HEK293 (cell line): ENCODE data around the gene PARD6G.

ENCODE experiments used
- CTCF ChIA-PET: fragments of 350-600 bp; formaldehyde crosslinking; extraction: SDS; loops from one replicate; lab custom pipeline; 2021; ENCODE audit warnings: antibody characterized with exemption; lab: Yijun Ruan, JAX
- POLR2A ChIA-PET: fragments of 300-600 bp; formaldehyde crosslinking; extraction: SDS; loops from one replicate; lab custom pipeline; 2020; ENCODE audit warnings: antibody characterized with exemption, inconsistent platforms; lab: Yijun Ruan, JAX
- H3K27ac ChIP-seq: fragments of 200-500 bp; sonication (Bioruptor generic); 2 replicates; pipeline ENCODE4 v1.5.1; 2014; ENCODE audit warnings: low read depth, low read length, control low read depth, inconsistent platforms; ENCODE audit errors: extremely low read depth
- H3K36me3 ChIP-seq, 2 experiments: fragments of 200-500 bp in 1 of 2; sonication (Bioruptor generic) in 1 of 2; 1 replicate in 1 of 2; 2 replicates in 1 of 2; pipeline ENCODE4 v1.5.1; 2014 to 2017; ENCODE audit warnings: inconsistent platforms in 2 of 2, low read length in 2 of 2; ENCODE audit not compliant: control insufficient read depth in 2 of 2, insufficient read depth in 1 of 2
- H3K4me1 ChIP-seq: fragments of 200-500 bp; sonication (Bioruptor generic); 2 replicates; pipeline ENCODE4 v1.5.1; 2014; ENCODE audit warnings: mild to moderate bottlenecking, low read length, inconsistent platforms; ENCODE audit not compliant: control insufficient read depth, insufficient read depth
- H3K4me3 ChIP-seq: 2 replicates; pipeline ENCODE4 v1.5.1; 2011; ENCODE audit warnings: low read depth, mild to moderate bottlenecking, control low read depth, low read length, moderate library complexity
- H3K9me3 ChIP-seq: fragments of 200-500 bp; sonication (Bioruptor generic); 2 replicates; pipeline ENCODE4 v1.5.1; 2014; ENCODE audit warnings: low read depth, low read length, inconsistent platforms; ENCODE audit not compliant: control insufficient read depth, insufficient read depth
- ATF2 ChIP-seq: fragments of 450-650 bp; formaldehyde crosslinking; IDR thresholded peaks from 2 replicates; pipeline ENCODE4 v1.5.1; 2016; ENCODE audit warnings: missing biosample characterization, missing genetic modification characterization, low read depth
- ELK4 ChIP-seq: IDR thresholded peaks from 2 replicates; pipeline ENCODE4 v1.6.1; 2011; ENCODE audit warnings: mild to moderate bottlenecking, low read depth, low read length, borderline replicate concordance
- KLF1 ChIP-seq: fragments of 450-650 bp; formaldehyde crosslinking; IDR thresholded peaks from 2 replicates; pipeline ENCODE4 v1.5.1; 2016; ENCODE audit warnings: missing biosample characterization, missing genetic modification characterization
- KLF8 ChIP-seq: fragments of 450-650 bp; formaldehyde crosslinking; IDR thresholded peaks from 2 replicates; pipeline ENCODE4 v1.5.1; 2016; ENCODE audit warnings: missing biosample characterization, missing genetic modification characterization
- KLF9 ChIP-seq: fragments of 450-650 bp; formaldehyde crosslinking; IDR thresholded peaks from 2 replicates; pipeline ENCODE4 v1.5.1; 2016; ENCODE audit warnings: missing biosample characterization, missing genetic modification characterization, low read depth
- MYNN ChIP-seq: fragments of 450-650 bp; formaldehyde crosslinking; IDR thresholded peaks from 2 replicates; pipeline ENCODE4 v1.5.1; 2016; ENCODE audit warnings: missing biosample characterization, missing genetic modification characterization, borderline replicate concordance
- SP3 ChIP-seq: fragments of 450-650 bp; formaldehyde crosslinking; IDR thresholded peaks from 2 replicates; pipeline ENCODE4 v1.5.1; 2016; ENCODE audit warnings: missing biosample characterization, missing genetic modification characterization
- YY1 ChIP-seq: fragments of 450-650 bp; formaldehyde crosslinking; IDR thresholded peaks from 2 replicates; pipeline ENCODE4 v1.5.1; 2018; ENCODE audit warnings: missing biosample characterization, missing genetic modification characterization
- ZBTB48 ChIP-seq: fragments of 450-650 bp; formaldehyde crosslinking; IDR thresholded peaks from 2 replicates; pipeline ENCODE4 v1.5.1; 2016; ENCODE audit warnings: missing biosample characterization, missing genetic modification characterization
- ZNF174 ChIP-seq: fragments of 450-650 bp; formaldehyde crosslinking; IDR thresholded peaks from 2 replicates; pipeline ENCODE4 v1.5.0; 2017; ENCODE audit warnings: missing biosample characterization, mild to moderate bottlenecking, missing genetic modification characterization
- ZNF341 ChIP-seq: fragments of 450-650 bp; formaldehyde crosslinking; IDR thresholded peaks from 2 replicates; pipeline ENCODE4; 2016; ENCODE audit warnings: low read depth, missing biosample characterization, missing genetic modification characterization
- ZNF416 ChIP-seq: fragments of 450-650 bp; formaldehyde crosslinking; IDR thresholded peaks from 2 replicates; pipeline ENCODE4 v1.5.1; 2016; ENCODE audit warnings: missing biosample characterization, missing genetic modification characterization
- ZNF521 ChIP-seq: fragments of 450-650 bp; formaldehyde crosslinking; IDR thresholded peaks from 2 replicates; pipeline ENCODE4 v1.5.1; 2017; ENCODE audit warnings: missing biosample characterization, mild to moderate bottlenecking, missing genetic modification characterization
- ZNF530 ChIP-seq: fragments of 450-650 bp; formaldehyde crosslinking; IDR thresholded peaks from 2 replicates; pipeline ENCODE4 v1.5.1; 2016; ENCODE audit warnings: low read depth, missing biosample characterization, missing genetic modification characterization
- ZNF654 ChIP-seq: fragments of 450-650 bp; formaldehyde crosslinking; IDR thresholded peaks from 2 replicates; pipeline ENCODE4 v1.5.1; 2016; ENCODE audit warnings: low read depth, missing biosample characterization, missing genetic modification characterization
- ZNF670 ChIP-seq: fragments of 450-650 bp; formaldehyde crosslinking; IDR thresholded peaks from 2 replicates; pipeline ENCODE4 v1.5.1; 2016; ENCODE audit warnings: missing biosample characterization, missing genetic modification characterization, low read depth
- ZNF701 ChIP-seq: fragments of 450-650 bp; formaldehyde crosslinking; IDR thresholded peaks from 2 replicates; pipeline ENCODE4 v1.5.1; 2016; ENCODE audit warnings: missing biosample characterization, missing genetic modification characterization
- ZNF776 ChIP-seq: fragments of 450-650 bp; formaldehyde crosslinking; IDR thresholded peaks from 2 replicates; pipeline ENCODE4 v1.5.0; 2017; ENCODE audit warnings: missing biosample characterization, missing genetic modification characterization, borderline replicate concordance
- TF ChIP-seq, protein P1 (sequence below): fragments of 450-650 bp; formaldehyde crosslinking; IDR thresholded peaks from 2 replicates; pipeline ENCODE4 v1.5.1; 2017; ENCODE audit warnings: missing biosample characterization, missing genetic modification characterization

The PARD6G gene

GRCh38 chr18:80253871-80254492 lies 6.7 kb upstream of the PARD6G start:
- ChIA-PET POLR2A (no interaction called here), CTCF (interaction anchor here (3.6 kb wide), 1 partner anchor 96 kb away, joined by 37 read pairs; no protein-coding TSS in a partner anchor)
- TF ChIP-seq ZNF521 (tag by site-specific recombination), result no peak
- TF ChIP-seq KLF9 (tag by site-specific recombination), result peak; percentile 97
- TF ChIP-seq KLF1 (tag by site-specific recombination), result peak; percentile 79
- TF ChIP-seq ZNF416 (tag by site-specific recombination), result no peak
- no peak for TF ChIP-seq MYNN (tag by site-specific recombination)
- TF ChIP-seq SP3, result peak; percentile 80
- no peak for TF ChIP-seq ZNF670 (tag by site-specific recombination)
- peak; percentile 89 for TF ChIP-seq KLF8 (tag by site-specific recombination)
- no peaks in the 10 kb centered on the region for H3K36me3 ChIP-seq
- no peaks in the 10 kb centered on the region for H3K9me3 ChIP-seq
- no peak overlapping the region for H3K27ac ChIP-seq
- H3K4me3 ChIP-seq, result no peak overlapping the region
- 0 out of 2 replicates have a peak, but pooled peaks cover 4% of the 10 kb centered on the region for H3K4me1 ChIP-seq

DNA sequence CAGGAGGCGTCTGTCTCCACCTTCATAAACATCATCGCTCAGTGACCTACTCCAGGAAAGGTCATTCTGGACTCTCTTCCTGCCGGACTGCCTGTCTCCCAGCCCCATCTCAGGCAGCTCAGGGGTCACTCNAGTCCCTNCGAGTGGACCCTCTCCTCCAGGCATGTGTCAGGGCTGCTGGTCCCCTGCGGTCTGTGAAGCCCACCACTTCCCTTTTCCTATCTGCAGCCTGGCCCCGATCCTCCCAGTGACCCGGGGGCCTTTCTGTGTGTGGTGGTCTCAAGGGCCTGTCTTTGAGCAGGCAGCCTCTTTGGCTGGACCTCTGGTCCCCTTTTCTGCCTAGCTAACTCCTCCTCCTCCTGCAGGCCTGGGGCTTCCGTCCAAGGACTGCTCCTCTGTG lies 5.9 kb upstream of the PARD6G start:
- TF ChIP-seq ZBTB48 (tag by site-specific recombination) (no peak), ELK4 (no peak), ZNF174 (tag by site-specific recombination) (no peak), ZNF776 (tag by site-specific recombination) (no peak), YY1 (tag by site-specific recombination) (no peak), ZNF341 (no peak), ATF2 (tag by site-specific recombination) (no peak), ZNF530 (no peak), ZNF701 (tag by site-specific recombination) (no peak), ZNF654 (tag by site-specific recombination) (no peak)
- TF ChIP-seq, protein P1, sequence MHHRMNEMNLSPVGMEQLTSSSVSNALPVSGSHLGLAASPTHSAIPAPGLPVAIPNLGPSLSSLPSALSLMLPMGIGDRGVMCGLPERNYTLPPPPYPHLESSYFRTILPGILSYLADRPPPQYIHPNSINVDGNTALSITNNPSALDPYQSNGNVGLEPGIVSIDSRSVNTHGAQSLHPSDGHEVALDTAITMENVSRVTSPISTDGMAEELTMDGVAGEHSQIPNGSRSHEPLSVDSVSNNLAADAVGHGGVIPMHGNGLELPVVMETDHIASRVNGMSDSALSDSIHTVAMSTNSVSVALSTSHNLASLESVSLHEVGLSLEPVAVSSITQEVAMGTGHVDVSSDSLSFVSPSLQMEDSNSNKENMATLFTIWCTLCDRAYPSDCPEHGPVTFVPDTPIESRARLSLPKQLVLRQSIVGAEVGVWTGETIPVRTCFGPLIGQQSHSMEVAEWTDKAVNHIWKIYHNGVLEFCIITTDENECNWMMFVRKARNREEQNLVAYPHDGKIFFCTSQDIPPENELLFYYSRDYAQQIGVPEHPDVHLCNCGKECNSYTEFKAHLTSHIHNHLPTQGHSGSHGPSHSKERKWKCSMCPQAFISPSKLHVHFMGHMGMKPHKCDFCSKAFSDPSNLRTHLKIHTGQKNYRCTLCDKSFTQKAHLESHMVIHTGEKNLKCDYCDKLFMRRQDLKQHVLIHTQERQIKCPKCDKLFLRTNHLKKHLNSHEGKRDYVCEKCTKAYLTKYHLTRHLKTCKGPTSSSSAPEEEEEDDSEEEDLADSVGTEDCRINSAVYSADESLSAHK, result no peak
- ChIA-PET CTCF (interaction anchor here (2.1 kb wide), 1 partner anchor 96 kb away, joined by 12 read pairs; no protein-coding TSS in a partner anchor), POLR2A (no interaction called here)
- Histone ChIP-seq H3K27ac (no peak overlapping the region), H3K9me3 (no peaks in the 10 kb centered on the region), H3K4me1 (0 out of 2 replicates have a peak, but pooled peaks cover 4% of the 10 kb centered on the region), H3K36me3 (no peaks in the 10 kb centered on the region), H3K4me3 (no peak overlapping the region)
